Neutrophil (primary cell): ENCODE measurements around the gene EMC9.
A peak's percentile ranks its signal among the peaks of the same experiment; 100 is the strongest.

Source experiments
- H3K27ac ChIP-seq: fragments of 200-600 bp; sonication (generic); 2 replicates; pipeline ENCODE4 v1.5.1; 2016; ENCODE audit warnings: mild to moderate bottlenecking, moderate library complexity
- H3K27me3 ChIP-seq: fragments of 200-600 bp; sonication (generic); 2 replicates; pipeline ENCODE4 v1.6.0; 2016; ENCODE audit warnings: mild to moderate bottlenecking
- H3K36me3 ChIP-seq: fragments of 200-600 bp; sonication (generic); 2 replicates; pipeline ENCODE4 v1.5.1; 2017
- H3K4me1 ChIP-seq, 2 experiments: fragments of 200-600 bp in 1 of 2; sonication (generic) in 1 of 2; 1 replicate in 1 of 2; 2 replicates in 1 of 2; pipeline versions ENCODE4 v1.5.1 to v1.6.1; 2013 to 2016; ENCODE audit warnings: low read depth in 1 of 2, low read length in 1 of 2, mild to moderate bottlenecking in 1 of 2, moderate library complexity in 1 of 2; ENCODE audit not compliant: control insufficient read depth in 1 of 2, insufficient read depth in 1 of 2
- H3K4me3 ChIP-seq, 2 experiments: fragments of 200-600 bp in 1 of 2; sonication (generic) in 1 of 2; 1 replicate in 1 of 2; 2 replicates in 1 of 2; pipeline ENCODE4 v1.5.1; 2013 to 2016; ENCODE audit warnings: low read depth in 1 of 2, low read length in 1 of 2, mild to moderate bottlenecking in 1 of 2, moderate library complexity in 1 of 2
- H3K9me3 ChIP-seq: fragments of 200-600 bp; sonication (generic); 2 replicates; pipeline ENCODE4 v1.5.1; 2016
- CTCF ChIP-seq: fragments of 200-600 bp; sonication (generic); IDR thresholded peaks from 2 replicates; pipeline ENCODE4 v1.5.1; 2016; ENCODE audit warnings: antibody characterized with exemption

Gene EMC9

GRCh38 chr14:24117179-24117578 lies 24.2 kb downstream of the EMC9 start:
- Histone ChIP-seq H3K36me3 (peaks cover 52% of the 10 kb centered on the region), H3K4me1 (peaks cover 23 to 28% of the 10 kb centered on the region in 2 experiments), H3K27me3 (no peaks in the 10 kb centered on the region), H3K4me3 (no peak overlapping the region), H3K27ac (peak overlapping the region; percentile 98), H3K9me3 (no peaks in the 10 kb centered on the region)
- TF ChIP-seq CTCF, result no peak

GRCh38 chr14:24116128-24116814 lies 25.1 kb downstream of the EMC9 start:
- Histone ChIP-seq H3K4me3 (peak overlapping the region; percentile 67 to 84), H3K4me1 (peaks cover 23 to 28% of the 10 kb centered on the region in 2 experiments), H3K27me3 (no peaks in the 10 kb centered on the region), H3K9me3 (no peaks in the 10 kb centered on the region), H3K27ac (peak overlapping the region; percentile 98), H3K36me3 (peaks cover 43% of the 10 kb centered on the region)
- TF ChIP-seq CTCF, result no peak

- H3K4me3 ChIP-seq, result peak overlapping the region; percentile 67 to 84
- peak overlapping the region; percentile 98 for H3K27ac ChIP-seq
- H3K4me1 ChIP-seq, result peaks cover 23 to 28% of the 10 kb centered on the region in 2 experiments
- peaks cover 36% of the 10 kb centered on the region for H3K36me3 ChIP-seq
- no peak for TF ChIP-seq CTCF
- no peaks in the 10 kb centered on the region for H3K9me3 ChIP-seq
- no peaks in the 10 kb centered on the region for H3K27me3 ChIP-seq
Measured at GRCh38 chr14:24115422-24116127, 25.8 kb downstream of the EMC9 start.

GRCh38 chr14:24114532-24115421 lies 26.6 kb downstream of the EMC9 start, which contains the start of the genes DCAF11 and NRL:
TSS of gene DCAF11 (plus strand) at chr14:24114777. CDS start at chr14:24115595, 818 bp downstream.
TSS of gene NRL (minus strand) at chr14:24114949. CDS start at chr14:24082848, 32,101 bp downstream.
- H3K27ac ChIP-seq, result peak within 1 kb of the TSS; percentile 98
- no peaks in the 10 kb centered on the region for H3K27me3 ChIP-seq
- H3K4me1 ChIP-seq, result peaks cover 23 to 28% of the 10 kb centered on the region in 2 experiments

More at GRCh38 chr14:24114532-24115421, 26.6 kb downstream of the EMC9 start, which contains the start of the genes DCAF11 and NRL:
- peaks cover 28% of the 10 kb centered on the region for H3K36me3 ChIP-seq
- no peaks in the 10 kb centered on the region for H3K9me3 ChIP-seq
- peak within 1 kb of the TSS; percentile 67 to 84 for H3K4me3 ChIP-seq
- TF ChIP-seq CTCF, result peak; percentile 37
